Measurements from ENCODE around the gene TIMM23B. TPM values are rescaled to one million over a fixed set of nuclear protein-coding genes. Genes with fewer than 3 reads are reported as not detected.
"Not testable (repeated sequence)": the region's sequence is repeated elsewhere in the genome, so short reads cannot be mapped to it uniquely, and the experiment has no call there.

The TIMM23B gene
- total and polyA plus RNA-seq, 10 donors, result 3.2 to 30.6 (median 21.9) TPM

GRCh38 chr10:49972094-49972493 lies 30.2 kb downstream of the TIMM23B start:
- H3K27me3 ChIP-seq (replicated peaks in 1 of 7); H3K27ac ChIP-seq; intact Hi-C loops (cut with DNase I; ENCODE audit: low total_unique reads); H3K4me1 ChIP-seq; H3K9me3 ChIP-seq; DNase-seq; H3K4me3 ChIP-seq: not testable (repeated sequence)
- 72 to 96% (median 91%) methylated on average over 3 of the region's 3 CpGs for WGBS, 5 donors
- peaks cover 0 to 29% (median 2%) of the 10 kb centered on the region in 6 donors for H3K36me3 ChIP-seq

GRCh38 chr10:49977756-49978155 lies 35.9 kb downstream of the TIMM23B start:
- DNase-seq; H3K4me1 ChIP-seq; H3K27me3 ChIP-seq (replicated peaks in 1 of 7); H3K9me3 ChIP-seq; intact Hi-C loops (cut with DNase I; ENCODE audit: low total_unique reads); H3K27ac ChIP-seq; H3K4me3 ChIP-seq: not testable (repeated sequence)
- WGBS, 5 donors, result 90 to 97% (median 94%) methylated on average over 3 of the region's 3 CpGs
- H3K36me3 ChIP-seq, result peaks cover 0 to 29% (median 2%) of the 10 kb centered on the region in 6 donors

GRCh38 chr10:49987207-49987606 lies 45.4 kb downstream of the TIMM23B start:
- H3K4me1 ChIP-seq; H3K9me3 ChIP-seq; intact Hi-C loops (cut with DNase I; ENCODE audit: low total_unique reads); H3K27me3 ChIP-seq (replicated peaks in 1 of 7); H3K27ac ChIP-seq; DNase-seq; H3K4me3 ChIP-seq: not testable (repeated sequence)
- peaks cover 0 to 14% (median under 1%) of the 10 kb centered on the region in 6 donors for H3K36me3 ChIP-seq
- WGBS, 5 donors, result 72 to 91% (median 76%) methylated on average over 3 of the region's 3 CpGs

- H3K27ac ChIP-seq; H3K27me3 ChIP-seq (replicated peaks in 1 of 7); H3K4me3 ChIP-seq; H3K4me1 ChIP-seq; DNase-seq; H3K9me3 ChIP-seq; intact Hi-C loops (cut with DNase I; ENCODE audit: low total_unique reads): not testable (repeated sequence)
- peaks cover 0 to 18% (median 3%) of the 10 kb centered on the region in 6 donors for H3K36me3 ChIP-seq
- WGBS, 5 donors, result 93 to 99% (median 96%) methylated on average over 5 to 17 of the region's 18 CpGs
Measured at GRCh38 chr10:49988376-49988775, 46.5 kb downstream of the TIMM23B start, which contains the start of gene AGAP6. Gene AGAP6 (plus strand): TSS chr10:49988406. CDS start chr10:49988716, 310 bp downstream.

- DNase-seq; H3K27me3 ChIP-seq (replicated peaks in 1 of 7); H3K9me3 ChIP-seq; H3K27ac ChIP-seq; H3K4me1 ChIP-seq; H3K4me3 ChIP-seq; intact Hi-C loops (cut with DNase I; ENCODE audit: low total_unique reads): not testable (repeated sequence)
- peaks cover 0 to 26% (median 4%) of the 10 kb centered on the region in 6 donors for H3K36me3 ChIP-seq
- WGBS, 5 donors, result 74 to 90% (median 89%) methylated on average over 4 to 5 of the region's 5 CpGs
Measured at GRCh38 chr10:49995321-49995720, 53.5 kb downstream of the TIMM23B start.

GRCh38 chr10:50014024-50014423 lies 72.2 kb downstream of the TIMM23B start:
- not testable (repeated sequence) for H3K27me3 ChIP-seq (replicated peaks in 1 of 7)
- 57 to 87% (median 68%) methylated on average over 3 to 7 of the region's 7 CpGs for WGBS, 5 donors

GRCh38 chr10:50015596-50016220 lies 73.9 kb downstream of the TIMM23B start:
- DNase-seq; intact Hi-C loops (cut with DNase I; ENCODE audit: low total_unique reads); H3K4me3 ChIP-seq; H3K9me3 ChIP-seq; H3K36me3 ChIP-seq; H3K27ac ChIP-seq; H3K27me3 ChIP-seq (replicated peaks in 1 of 7); H3K4me1 ChIP-seq: not testable (repeated sequence)
- 59 to 82% (median 61%) methylated on average over 8 to 9 of the region's 9 CpGs for WGBS, 5 donors

More at GRCh38 chr10:50014024-50014423, 72.2 kb downstream of the TIMM23B start:
- DNase-seq; intact Hi-C loops (cut with DNase I; ENCODE audit: low total_unique reads); H3K4me1 ChIP-seq; H3K9me3 ChIP-seq; H3K4me3 ChIP-seq: not testable (repeated sequence)
- peak overlapping the region in 1 of 8 donors; percentile 23 for H3K27ac ChIP-seq
- peaks cover 0 to 22% (median under 1%) of the 10 kb centered on the region in 6 donors for H3K36me3 ChIP-seq

- H3K4me1 ChIP-seq; H3K4me3 ChIP-seq; H3K36me3 ChIP-seq; DNase-seq; intact Hi-C loops (cut with DNase I; ENCODE audit: low total_unique reads); H3K27me3 ChIP-seq (replicated peaks in 1 of 7); H3K27ac ChIP-seq; H3K9me3 ChIP-seq: not testable (repeated sequence)
- 85 to 94% (median 89%) methylated on average over 4 to 5 of the region's 5 CpGs for WGBS, 5 donors
Measured at GRCh38 chr10:50016926-50017325, 75.1 kb downstream of the TIMM23B start.

GRCh38 chr10:50017646-50018045 lies 75.8 kb downstream of the TIMM23B start:
- H3K9me3 ChIP-seq; H3K27me3 ChIP-seq (replicated peaks in 1 of 7); H3K36me3 ChIP-seq; intact Hi-C loops (cut with DNase I; ENCODE audit: low total_unique reads); H3K27ac ChIP-seq; H3K4me1 ChIP-seq; DNase-seq; H3K4me3 ChIP-seq: not testable (repeated sequence)
- WGBS, 5 donors, result 89 to 94% (median 93%) methylated on average over 4 to 5 of the region's 5 CpGs

GRCh38 chr10:50019279-50019678 lies 77.4 kb downstream of the TIMM23B start:
- 74 to 88% (median 84%) methylated on average over 1 to 3 of the region's 3 CpGs for WGBS, 5 donors
- intact Hi-C loops (cut with DNase I; ENCODE audit: low total_unique reads); H3K36me3 ChIP-seq; H3K9me3 ChIP-seq; H3K4me3 ChIP-seq; DNase-seq; H3K27me3 ChIP-seq (replicated peaks in 1 of 7); H3K4me1 ChIP-seq; H3K27ac ChIP-seq: not testable (repeated sequence)

- H3K27ac ChIP-seq; intact Hi-C loops (cut with DNase I; ENCODE audit: low total_unique reads); H3K36me3 ChIP-seq; DNase-seq; H3K4me1 ChIP-seq; H3K4me3 ChIP-seq; H3K9me3 ChIP-seq: not testable (repeated sequence)
- 83 to 91% (median 86%) methylated on average over 7 to 13 of the region's 13 CpGs for WGBS, 5 donors
- peaks cover 0 to 14% (median 0%) of the 10 kb centered on the region in 7 donors for H3K27me3 ChIP-seq (replicated peaks in 1 of 7)
Measured at GRCh38 chr10:50020451-50021024, 78.7 kb downstream of the TIMM23B start.

All from spleen (tissue), 11 donors.